Astrocyte of the spinal cord (primary cell): ENCODE measurements around the gene PTPN7.
"Not testable (repeated sequence)": the region's sequence is repeated elsewhere in the genome, so short reads cannot be mapped to it uniquely, and the experiment has no call there.

Experiments
- DNase-seq: peaks from one replicate; pipeline ENCODE4 v3.0.0; 2011; ENCODE audit warnings: low read depth, low spot score
- H3K4me3 ChIP-seq: 2 replicates; pipeline ENCODE4 v1.5.1; 2011; ENCODE audit warnings: low read depth, mild to moderate bottlenecking, low read length, moderate library complexity
- in situ Hi-C: cut with HindIII; loops from 2 replicates; pipeline ENCODE4 v1.10.0; 2017; ENCODE audit warnings: low sequenced_read_pairs
- TF ChIP-seq, protein P1 (sequence below): IDR thresholded peaks from 2 replicates; pipeline ENCODE4 v1.5.1; 2012; ENCODE audit warnings: low read depth, mild to moderate bottlenecking, low read length, inconsistent platforms

The PTPN7 gene

DNA sequence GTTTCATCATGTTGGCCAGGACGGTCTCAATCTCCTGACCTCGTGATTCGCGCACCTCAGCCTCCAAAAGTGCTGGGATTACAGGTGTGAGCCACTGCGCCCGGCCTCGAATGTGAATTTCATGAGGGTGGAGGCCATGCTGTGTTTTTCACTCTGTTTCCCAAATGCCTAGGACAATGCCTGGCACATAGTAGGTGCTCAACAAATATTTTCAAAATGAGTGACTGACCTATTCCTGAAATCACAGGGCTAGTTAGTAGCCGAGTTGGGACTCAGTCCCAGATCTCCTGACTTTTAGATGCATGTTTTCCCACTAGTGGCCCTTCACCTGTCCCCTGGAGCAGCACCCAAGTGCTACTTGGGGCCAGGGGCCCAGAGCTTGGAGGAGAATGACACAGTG lies 44.1 kb downstream of the PTPN7 start:
- DNase-seq: no peak
- in situ Hi-C loops: no loop called here
- H3K4me3 ChIP-seq: no peak overlapping the region
- TF ChIP-seq, protein P1, sequence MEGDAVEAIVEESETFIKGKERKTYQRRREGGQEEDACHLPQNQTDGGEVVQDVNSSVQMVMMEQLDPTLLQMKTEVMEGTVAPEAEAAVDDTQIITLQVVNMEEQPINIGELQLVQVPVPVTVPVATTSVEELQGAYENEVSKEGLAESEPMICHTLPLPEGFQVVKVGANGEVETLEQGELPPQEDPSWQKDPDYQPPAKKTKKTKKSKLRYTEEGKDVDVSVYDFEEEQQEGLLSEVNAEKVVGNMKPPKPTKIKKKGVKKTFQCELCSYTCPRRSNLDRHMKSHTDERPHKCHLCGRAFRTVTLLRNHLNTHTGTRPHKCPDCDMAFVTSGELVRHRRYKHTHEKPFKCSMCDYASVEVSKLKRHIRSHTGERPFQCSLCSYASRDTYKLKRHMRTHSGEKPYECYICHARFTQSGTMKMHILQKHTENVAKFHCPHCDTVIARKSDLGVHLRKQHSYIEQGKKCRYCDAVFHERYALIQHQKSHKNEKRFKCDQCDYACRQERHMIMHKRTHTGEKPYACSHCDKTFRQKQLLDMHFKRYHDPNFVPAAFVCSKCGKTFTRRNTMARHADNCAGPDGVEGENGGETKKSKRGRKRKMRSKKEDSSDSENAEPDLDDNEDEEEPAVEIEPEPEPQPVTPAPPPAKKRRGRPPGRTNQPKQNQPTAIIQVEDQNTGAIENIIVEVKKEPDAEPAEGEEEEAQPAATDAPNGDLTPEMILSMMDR: no peak

DNA sequence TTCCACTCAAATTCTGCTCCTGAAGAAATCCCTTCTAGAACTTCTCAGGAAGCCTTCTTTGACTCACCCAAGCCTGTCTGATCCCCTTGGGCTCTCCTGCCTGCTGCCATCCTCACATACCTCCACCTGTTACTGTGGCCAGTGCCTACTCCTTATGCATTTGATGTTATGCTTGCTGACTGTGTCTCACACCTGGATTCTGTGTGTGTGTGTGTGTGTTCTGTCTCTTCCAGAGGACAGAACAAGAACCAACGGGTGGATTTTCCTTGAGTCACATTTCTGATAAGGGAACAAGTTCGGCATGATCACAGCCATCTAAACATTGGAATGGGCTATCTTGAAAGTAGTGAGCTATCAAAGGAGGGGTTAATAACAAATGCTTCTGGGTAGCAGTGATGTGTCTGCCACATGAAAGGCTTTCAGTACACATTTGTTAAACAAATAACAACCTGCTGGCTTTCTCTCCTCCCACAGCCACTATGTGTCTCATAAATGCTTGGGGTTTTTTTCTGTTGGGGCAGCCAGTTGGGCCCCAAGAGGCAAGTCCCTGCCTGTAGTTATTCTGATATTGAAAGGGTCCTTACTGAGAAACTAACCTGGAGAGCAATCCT lies 46.6 kb downstream of the PTPN7 start:
- TF ChIP-seq, protein P1: no peak
- in situ Hi-C loops: no loop called here
- no peak for DNase-seq
- H3K4me3 ChIP-seq: no peak overlapping the region

DNA sequence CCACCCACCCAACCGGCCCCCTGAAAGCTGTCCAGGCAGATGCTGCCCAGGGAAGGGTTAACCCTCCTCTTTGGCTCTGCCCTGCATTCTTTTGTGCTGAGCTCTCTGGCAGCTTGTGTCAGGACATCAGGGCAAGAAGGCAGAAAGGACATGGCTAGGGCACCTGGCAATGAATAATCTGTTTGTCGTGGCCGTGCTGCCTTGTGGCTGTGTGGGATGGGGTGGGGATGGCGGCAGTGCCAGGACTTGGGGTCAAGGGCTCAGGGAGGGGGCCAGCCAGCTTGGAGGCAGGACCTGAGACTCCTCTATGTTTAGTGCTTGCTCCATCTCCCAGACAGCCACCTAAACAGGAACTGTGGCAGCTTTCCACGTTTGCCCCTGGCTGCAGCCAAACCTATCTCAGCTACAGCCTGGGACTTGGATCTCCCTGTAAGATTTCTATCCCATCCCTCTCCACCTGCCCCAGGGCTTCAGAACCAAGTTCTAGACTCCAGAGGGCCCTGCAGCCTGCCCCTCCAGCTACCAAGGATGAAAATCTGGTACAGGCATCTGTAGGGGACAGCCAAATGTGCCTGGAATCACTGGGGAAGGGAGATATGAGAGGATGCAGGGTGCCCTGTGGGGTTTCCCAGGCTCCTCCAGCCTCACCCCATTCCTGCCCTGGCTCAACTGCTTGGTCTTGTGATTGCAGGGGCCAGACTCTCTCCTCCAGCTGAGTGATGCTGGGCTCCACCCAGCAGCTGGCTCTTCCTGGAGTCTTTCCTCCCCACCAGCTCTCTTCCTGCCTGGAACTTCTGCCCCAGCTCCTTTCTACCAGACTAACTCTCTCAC lies 47.3 kb downstream of the PTPN7 start:
- DNase-seq: no peak
- in situ Hi-C loops: no loop called here
- TF ChIP-seq, protein P1: no peak
- no peak overlapping the region for H3K4me3 ChIP-seq

DNA sequence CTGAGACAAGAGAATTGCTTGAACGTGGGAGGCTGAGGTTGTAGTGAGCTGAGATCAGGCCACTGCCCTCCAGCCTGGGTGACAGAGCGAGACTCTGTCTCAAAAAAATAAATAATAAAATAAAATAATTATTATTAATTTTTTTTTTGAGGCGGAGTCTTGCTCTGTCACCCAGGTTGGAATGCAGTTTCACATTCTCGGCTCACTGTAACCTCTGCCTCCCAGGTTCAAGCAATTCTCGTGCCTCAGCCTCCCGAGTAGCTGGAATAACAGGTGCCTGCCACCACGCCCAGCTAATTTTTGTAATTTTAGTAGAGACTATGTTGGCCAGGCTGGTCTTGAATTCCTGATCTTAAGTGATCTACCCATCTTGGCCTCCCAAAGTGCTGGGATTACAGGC lies 48.8 kb downstream of the PTPN7 start:
- DNase-seq, in situ Hi-C loops: not testable (repeated sequence)

DNA sequence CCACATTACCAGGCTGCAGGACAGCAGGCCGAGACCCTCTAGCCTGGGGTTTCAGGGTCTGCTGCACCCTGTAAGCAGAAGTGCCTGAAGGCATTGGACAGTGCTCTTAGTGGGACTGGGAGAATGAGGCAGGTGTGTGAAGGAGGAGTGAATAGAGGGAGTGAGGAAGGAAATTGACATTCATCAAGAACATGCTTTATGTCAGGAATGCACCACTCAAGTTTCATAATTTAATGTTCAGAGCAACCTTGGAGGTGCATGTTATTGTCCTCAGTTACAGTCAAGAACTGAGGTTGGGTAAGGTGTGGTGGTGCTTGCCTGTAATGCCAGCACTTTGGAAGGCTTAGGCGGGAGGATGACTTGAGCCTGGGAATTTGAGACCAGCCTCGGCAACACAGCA lies 49.4 kb downstream of the PTPN7 start:
- TF ChIP-seq, protein P1: no peak
- in situ Hi-C loops: no loop called here
- no peak overlapping the region for H3K4me3 ChIP-seq
- no peak for DNase-seq

More for the DNA sequence above, 48.8 kb downstream of the PTPN7 start:
- not testable (repeated sequence) for H3K4me3 ChIP-seq

DNA sequence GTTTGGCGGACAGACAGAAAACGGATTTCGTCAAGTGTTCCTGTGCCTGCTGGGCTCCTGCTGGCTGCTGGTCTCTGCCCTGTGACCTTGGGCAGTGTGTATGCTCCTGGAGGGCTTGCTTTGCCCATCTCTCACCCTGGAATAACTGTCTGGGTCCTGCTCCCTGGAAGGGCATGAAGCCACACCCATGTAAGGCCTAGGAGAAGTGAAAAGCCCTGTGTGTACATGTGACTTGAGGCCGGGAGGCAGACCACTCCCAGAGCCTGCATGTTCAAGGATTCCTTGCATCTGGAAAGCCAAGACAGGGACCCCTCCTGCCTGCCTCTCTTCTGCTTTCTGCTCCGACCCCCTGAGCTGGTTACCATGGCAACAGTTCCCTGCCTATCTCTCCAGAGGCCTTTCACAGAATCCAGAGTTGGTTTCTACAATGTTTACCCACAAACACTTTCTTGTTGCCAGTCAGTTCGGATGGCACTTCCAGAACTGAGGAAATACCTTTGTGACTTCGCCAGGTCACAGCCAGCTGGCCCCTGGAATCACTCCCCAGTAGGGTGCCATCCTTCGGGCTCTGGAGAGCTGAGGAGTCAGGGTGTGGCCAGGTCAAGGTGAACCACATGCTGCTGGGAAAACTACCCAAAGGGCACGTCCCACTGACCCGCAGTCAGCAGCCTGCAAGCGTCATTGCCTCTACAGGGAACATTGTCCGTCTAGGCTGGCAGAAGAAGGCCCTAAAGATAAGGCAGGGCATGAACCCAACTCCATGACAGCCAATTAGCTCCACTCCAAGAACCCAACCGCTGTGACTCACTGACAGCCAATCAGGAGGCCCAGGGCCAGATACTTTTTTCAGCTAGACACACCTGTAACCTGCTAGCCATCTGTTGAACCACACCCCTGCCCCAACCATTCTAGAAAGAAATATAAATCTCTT lies 52.3 kb downstream of the PTPN7 start:
- in situ Hi-C loops: no loop called here
- H3K4me3 ChIP-seq: no peak overlapping the region
- TF ChIP-seq, protein P1: no peak
- DNase-seq: no peak
